Tibial nerve (tissue), 4 donors: Measurements from ENCODE around the gene SLC6A15. TPM values are rescaled to one million over a fixed set of nuclear protein-coding genes. Genes with fewer than 3 reads are reported as not detected.

Experiments used
- DNase-seq, 2 donors: peaks; one replicate each; pipeline ENCODE4 v3.0.0-alpha.2; 2019; ENCODE audit warnings: low spot score in 2 of 2
- H3K27ac ChIP-seq, 4 donors: fragments of 200-600 bp; sonication (generic) in 3 of 4; one replicate each; pipeline ENCODE4 v1.5.1; 2017 to 2019; ENCODE audit warnings: mild to moderate bottlenecking in 1 of 4
- H3K27me3 ChIP-seq, 2 donors: fragments of 200-600 bp; sonication (generic) in 1 of 2; one replicate each; pipeline versions ENCODE4 v1.5.1 to v1.6.0; 2017 to 2019
- H3K36me3 ChIP-seq, 3 donors: fragments of 200-600 bp; sonication (generic); one replicate each; pipeline ENCODE4 v1.5.1; 2018 to 2019
- H3K4me1 ChIP-seq, 4 donors: fragments of 200-600 bp; sonication (generic) in 3 of 4; one replicate each; pipeline ENCODE4 v1.5.1; 2017 to 2019
- H3K4me3 ChIP-seq, 4 donors: fragments of 200-600 bp; sonication (generic) in 3 of 4; one replicate each; pipeline ENCODE4 v1.5.1; 2017 to 2019; ENCODE audit warnings: mild to moderate bottlenecking in 1 of 4, moderate library complexity in 1 of 4
- H3K9me3 ChIP-seq, 4 donors: fragments of 200-600 bp; sonication (generic) in 3 of 4; one replicate each; pipeline ENCODE4 v1.5.1; 2017 to 2019
- EP300 ChIP-seq, 2 donors: sonication (generic); formaldehyde crosslinking; IDR thresholded peaks; one replicate each; pipeline ENCODE4 v1.6.1; 2017; ENCODE audit warnings: antibody characterized with exemption in 2 of 2, mild to moderate bottlenecking in 1 of 2
- POLR2A ChIP-seq, 2 donors: fragments of 450-650 bp; IDR thresholded peaks; one replicate each; pipeline ENCODE4 v1.6.1; 2017; ENCODE audit warnings: antibody characterized with exemption in 2 of 2, mild to moderate bottlenecking in 2 of 2, moderate library complexity in 2 of 2
- WGBS, 2 donors: methylation state at CpG; one replicate each; pipeline ENCODE4 v1.1.5; 2018; 5-methylcytosine and 5-hydroxymethylcytosine counted together
- total RNA-seq, 4 donors: library from RNA; depleted of rRNA; stranded (reverse); fragments of >200 nt; gene quantifications; one replicate each; pipeline ENCODE4 v1.1.0, GENCODE V29; 2016
- TF ChIP-seq, protein P1 (sequence below), 5 experiments: fragments of 200-600 bp in 3 of 5; fragments of 450-650 bp in 2 of 5; sonication (generic) in 3 of 5; IDR thresholded peaks; one replicate each; pipeline ENCODE4 v1.5.1; 2016 to 2019; ENCODE audit warnings: antibody characterized with exemption in 5 of 5, mild to moderate bottlenecking in 3 of 5, moderate library complexity in 2 of 5

SLC6A15 gene
- under 1 TPM; 0.30 to 0.84 (median 0.51) TPM for total RNA-seq

DNA sequence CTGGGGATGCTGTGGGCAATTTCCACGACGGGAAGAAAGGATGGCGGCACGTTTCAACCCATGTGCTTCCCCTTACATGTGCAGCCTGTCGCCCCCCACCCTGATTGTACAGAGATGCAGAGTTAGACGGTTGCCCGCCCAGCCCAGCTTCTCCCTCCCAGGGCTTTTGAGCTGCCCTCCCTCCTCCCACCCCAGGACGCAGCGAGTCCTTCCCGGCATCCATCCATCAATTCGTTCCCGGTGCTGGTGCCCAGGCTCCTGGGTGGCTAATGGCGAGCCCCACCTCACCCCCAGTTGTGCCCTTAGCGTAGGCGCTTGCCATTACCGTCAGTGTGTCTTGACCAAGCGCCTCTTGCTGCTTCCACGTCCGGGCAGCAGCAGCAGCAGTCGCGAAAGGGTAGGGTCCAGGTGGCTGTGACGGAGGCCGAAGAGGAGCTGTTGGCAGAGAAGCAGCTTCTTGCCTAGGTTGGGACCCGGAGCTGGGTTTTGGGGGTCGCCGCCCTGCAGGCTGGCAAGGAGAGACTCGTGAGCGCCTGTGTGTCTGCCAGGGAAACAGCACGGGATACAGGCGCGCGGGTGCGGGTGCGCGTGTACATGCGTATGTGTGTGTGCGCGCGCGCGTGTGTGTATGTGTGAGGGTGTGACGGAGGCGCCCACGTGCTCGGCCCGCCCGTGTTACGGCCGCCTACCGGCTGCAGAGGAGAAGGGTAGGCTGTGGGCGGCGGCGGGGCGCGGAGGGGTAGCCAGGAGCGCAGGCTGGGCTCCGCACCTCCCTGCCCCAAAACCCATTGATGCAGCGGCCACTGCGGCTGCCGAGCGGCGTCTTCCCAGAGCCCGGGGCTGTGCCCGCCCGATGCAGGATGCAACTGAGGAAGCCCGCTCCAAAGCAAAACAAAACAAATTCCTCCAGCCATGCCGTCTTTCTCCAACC, at the start of gene SLC6A15:
SLC6A15 (minus strand) TSS at position 602 of the 931 bp plus-strand sequence. CDS start 20,679 bp downstream, outside the sequence.
- Histone ChIP-seq H3K27me3 (peaks cover 0 to 49% of the 10 kb centered on the region in 2 donors), H3K4me3 (peak within 1 kb of the TSS; percentile 23 to 59 (median 37)), H3K9me3 (no peaks in the 10 kb centered on the region), H3K36me3 (no peaks in the 10 kb centered on the region), H3K4me1 (peaks cover 0 to 31% (median 5%) of the 10 kb centered on the region in 4 donors), H3K27ac (no peak within 1 kb of the TSS)
- WGBS, 2 donors: 2 to 3% methylated on average over 47 to 53 of the region's 67 CpGs
- TF ChIP-seq EP300 (IDR thresholded peaks at IDR 0.05): no peak
- TF ChIP-seq, protein P1, sequence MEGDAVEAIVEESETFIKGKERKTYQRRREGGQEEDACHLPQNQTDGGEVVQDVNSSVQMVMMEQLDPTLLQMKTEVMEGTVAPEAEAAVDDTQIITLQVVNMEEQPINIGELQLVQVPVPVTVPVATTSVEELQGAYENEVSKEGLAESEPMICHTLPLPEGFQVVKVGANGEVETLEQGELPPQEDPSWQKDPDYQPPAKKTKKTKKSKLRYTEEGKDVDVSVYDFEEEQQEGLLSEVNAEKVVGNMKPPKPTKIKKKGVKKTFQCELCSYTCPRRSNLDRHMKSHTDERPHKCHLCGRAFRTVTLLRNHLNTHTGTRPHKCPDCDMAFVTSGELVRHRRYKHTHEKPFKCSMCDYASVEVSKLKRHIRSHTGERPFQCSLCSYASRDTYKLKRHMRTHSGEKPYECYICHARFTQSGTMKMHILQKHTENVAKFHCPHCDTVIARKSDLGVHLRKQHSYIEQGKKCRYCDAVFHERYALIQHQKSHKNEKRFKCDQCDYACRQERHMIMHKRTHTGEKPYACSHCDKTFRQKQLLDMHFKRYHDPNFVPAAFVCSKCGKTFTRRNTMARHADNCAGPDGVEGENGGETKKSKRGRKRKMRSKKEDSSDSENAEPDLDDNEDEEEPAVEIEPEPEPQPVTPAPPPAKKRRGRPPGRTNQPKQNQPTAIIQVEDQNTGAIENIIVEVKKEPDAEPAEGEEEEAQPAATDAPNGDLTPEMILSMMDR (IDR thresholded peaks at IDR 0.05): peak in 2 of 5 experiments; percentile 39 to 42
- peak in 1 of 2 donors; percentile 35 for DNase-seq

DNA sequence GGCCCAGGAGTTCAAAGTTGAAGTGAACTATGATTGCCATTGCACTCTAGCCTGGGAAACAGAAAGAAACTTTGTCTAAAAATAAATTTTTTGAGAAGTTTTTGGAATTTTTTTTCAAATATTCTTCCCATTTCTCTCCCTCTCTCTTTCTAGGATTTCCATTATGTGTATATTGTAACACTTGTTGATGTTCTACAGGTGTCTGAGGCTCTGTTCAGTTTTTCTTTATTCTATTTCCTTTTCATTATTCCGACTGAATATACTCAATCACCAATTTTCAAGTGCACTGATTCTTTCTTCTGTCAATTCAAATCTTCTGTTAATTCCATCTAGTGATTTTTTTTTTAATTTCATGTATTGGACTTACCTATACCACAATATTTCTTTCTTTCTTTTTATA, 48.3 kb upstream of the SLC6A15 start:
- H3K9me3 ChIP-seq: no peaks in the 10 kb centered on the region
- no peaks in the 10 kb centered on the region for H3K27me3 ChIP-seq
- H3K4me3 ChIP-seq: no peak overlapping the region
- no peaks in the 10 kb centered on the region for H3K36me3 ChIP-seq
- DNase-seq: no peak
- H3K4me1 ChIP-seq: no peaks in the 10 kb centered on the region
- no peak overlapping the region for H3K27ac ChIP-seq
- 88 to 97% methylated on average over 1 of the region's 1 CpG for WGBS, 2 donors
- no peak for TF ChIP-seq EP300 (IDR thresholded peaks at IDR 0.05)
- TF ChIP-seq, protein P1 (IDR thresholded peaks at IDR 0.05): no peak
- TF ChIP-seq POLR2A (IDR thresholded peaks at IDR 0.05): no peak

GRCh38 chr12:84955298-84955697, 42.7 kb upstream of the SLC6A15 start:
- H3K27ac ChIP-seq: no peak overlapping the region
- H3K4me1 ChIP-seq: no peaks in the 10 kb centered on the region
- no peaks in the 10 kb centered on the region for H3K27me3 ChIP-seq
- H3K4me3 ChIP-seq: no peak overlapping the region
- H3K36me3 ChIP-seq: no peaks in the 10 kb centered on the region
- TF ChIP-seq, protein P1 (IDR thresholded peaks at IDR 0.05): no peak
- TF ChIP-seq EP300 (IDR thresholded peaks at IDR 0.05): no peak
- DNase-seq: no peak
- no peaks in the 10 kb centered on the region for H3K9me3 ChIP-seq
- WGBS, 2 donors: 77 to 78% methylated on average over 4 of the region's 4 CpGs

- no peaks in the 10 kb centered on the region for H3K36me3 ChIP-seq
- H3K4me3 ChIP-seq: no peak overlapping the region
- no peaks in the 10 kb centered on the region for H3K27me3 ChIP-seq
- no peaks in the 10 kb centered on the region for H3K4me1 ChIP-seq
- no peaks in the 10 kb centered on the region for H3K9me3 ChIP-seq
- H3K27ac ChIP-seq: no peak overlapping the region
- no peak for DNase-seq
- WGBS, 2 donors: 69 to 79% methylated on average over 1 of the region's 1 CpG
- TF ChIP-seq EP300 (IDR thresholded peaks at IDR 0.05): no peak
- TF ChIP-seq, protein P1 (IDR thresholded peaks at IDR 0.05): no peak
- TF ChIP-seq POLR2A (IDR thresholded peaks at IDR 0.05): no peak
Measured at GRCh38 chr12:84954415-84954814, 41.8 kb upstream of the SLC6A15 start.

DNA sequence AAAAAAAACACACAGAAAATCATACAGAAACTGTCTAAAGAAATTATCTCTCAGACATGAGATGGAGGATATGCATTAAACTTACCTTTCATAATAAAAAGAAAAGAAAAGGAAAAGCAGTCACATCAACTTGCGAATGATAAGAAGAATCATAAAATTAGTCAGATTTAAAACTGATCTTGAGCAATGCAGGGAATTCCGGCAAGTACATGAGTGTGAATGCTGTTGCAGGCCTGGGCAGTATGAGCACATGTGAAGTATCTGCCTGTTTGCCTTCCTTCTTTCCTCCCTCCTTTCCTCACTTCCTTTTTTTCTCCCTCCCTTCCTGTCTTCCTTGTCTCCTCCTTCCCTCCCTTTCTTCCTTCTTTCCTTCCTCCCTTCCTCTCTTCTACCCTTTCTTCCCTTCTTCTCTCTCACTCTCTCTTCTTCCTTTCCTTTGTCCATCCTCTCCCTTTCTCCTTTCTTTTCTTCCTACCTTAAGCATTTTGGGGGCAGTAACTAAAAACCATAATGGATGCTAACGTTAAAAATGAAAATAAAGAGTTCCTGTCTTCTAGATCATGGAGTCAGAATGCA, 38.5 kb upstream of the SLC6A15 start:
- Histone ChIP-seq H3K36me3 (no peaks in the 10 kb centered on the region), H3K27me3 (no peaks in the 10 kb centered on the region), H3K9me3 (no peaks in the 10 kb centered on the region), H3K27ac (no peak overlapping the region), H3K4me3 (no peak overlapping the region), H3K4me1 (no peaks in the 10 kb centered on the region)
- DNase-seq: no peak
- 84% methylated on average over 3 of the region's 3 CpGs for WGBS, 2 donors
- TF ChIP-seq POLR2A (IDR thresholded peaks at IDR 0.05): no peak
- TF ChIP-seq, protein P1 (IDR thresholded peaks at IDR 0.05): no peak
- no peak for TF ChIP-seq EP300 (IDR thresholded peaks at IDR 0.05)
